SJCRH30 (cell line): ENCODE measurements around the gene KCNA4. TPM values are rescaled to one million over a fixed set of nuclear protein-coding genes. Genes with fewer than 3 reads are reported as not detected.

Experiments
- DNase-seq, 2 experiments: peaks; one replicate each; pipeline ENCODE4 v3.0.0-alpha.2; 2015 to 2020
- H3K27ac ChIP-seq: fragments of 250-450 bp; sonication (Bioruptor Pico); 2 replicates; pipeline ENCODE4 v1.5.1; 2020; ENCODE audit warnings: mild to moderate bottlenecking, moderate library complexity
- H3K27me3 ChIP-seq: fragments of 250-450 bp; sonication (Bioruptor Pico); 2 replicates; pipeline ENCODE4 v1.5.1; 2020; ENCODE audit warnings: mild to moderate bottlenecking, moderate library complexity
- H3K36me3 ChIP-seq: fragments of 250-450 bp; sonication (Bioruptor Pico); 2 replicates; pipeline ENCODE4 v1.5.1; 2020; ENCODE audit warnings: mild to moderate bottlenecking, moderate library complexity
- H3K4me1 ChIP-seq: fragments of 250-450 bp; sonication (Bioruptor Pico); 2 replicates; pipeline ENCODE4 v1.5.1; 2020; ENCODE audit warnings: mild to moderate bottlenecking, moderate library complexity
- H3K4me3 ChIP-seq: fragments of 250-450 bp; sonication (Bioruptor Pico); 2 replicates; pipeline ENCODE4 v1.5.1; 2020; ENCODE audit warnings: mild to moderate bottlenecking, moderate library complexity
- H3K9me3 ChIP-seq: fragments of 250-450 bp; sonication (Bioruptor Pico); replicated peaks from 2 replicates; pipeline ENCODE4 v1.5.1; 2020; ENCODE audit warnings: mild to moderate bottlenecking, moderate library complexity
- total RNA-seq: library from RNA; depleted of rRNA; stranded (reverse); fragments of >200 nt; shearing (Covaris generic); gene quantifications from 2 replicates; pipeline ENCODE4 v1.2.3, GENCODE V29; 2014; rRNA removed

The KCNA4 gene
- total RNA-seq, 1 experiment from 2014 or later: not detected

DNA sequence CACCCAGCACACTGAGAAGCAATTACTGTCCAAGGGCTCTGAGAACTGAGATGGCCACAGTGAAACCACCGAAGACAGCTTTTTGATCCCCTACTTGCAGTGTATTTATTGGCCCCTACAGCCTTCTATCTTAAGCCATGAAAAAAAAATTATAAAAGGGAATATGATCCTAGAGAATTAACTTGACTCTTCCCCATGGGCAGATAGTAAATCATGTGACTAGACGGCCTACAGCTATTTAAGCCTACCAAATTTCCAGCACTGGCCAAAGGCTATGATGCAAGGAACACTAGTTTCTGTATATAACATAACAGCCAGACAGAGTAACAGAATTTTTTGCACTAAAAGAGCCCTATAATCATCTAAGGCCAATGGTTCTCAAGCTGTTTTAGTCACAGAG, 53.8 kb downstream of the KCNA4 start:
- no peaks in the 10 kb centered on the region for H3K36me3 ChIP-seq

DNA sequence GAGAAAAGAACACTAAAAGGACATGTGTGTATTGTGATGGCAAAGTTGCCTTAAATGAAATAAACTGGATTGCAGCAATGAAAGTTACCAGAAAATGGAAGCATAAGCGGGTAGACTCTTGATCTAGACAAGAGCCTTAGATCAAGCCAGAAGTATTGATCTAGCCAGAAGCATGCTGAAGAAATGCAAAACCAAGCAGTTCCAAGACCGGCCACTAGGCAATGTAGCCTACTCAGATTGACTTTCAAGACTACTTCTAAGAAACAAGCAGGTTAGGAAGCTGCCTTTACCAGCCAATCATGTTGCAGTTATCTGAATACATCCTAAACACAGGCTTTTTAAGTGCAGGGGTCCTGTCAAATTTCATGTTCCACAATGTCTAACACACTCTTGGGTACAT, 54.6 kb downstream of the KCNA4 start:
- no peaks in the 10 kb centered on the region for H3K36me3 ChIP-seq
- no peak overlapping the region for H3K4me3 ChIP-seq
- H3K4me1 ChIP-seq: no peaks in the 10 kb centered on the region
- H3K27me3 ChIP-seq: no peaks in the 10 kb centered on the region
- no peaks in the 10 kb centered on the region for H3K9me3 ChIP-seq
- peak in 1 of 2 experiments; percentile 10 for DNase-seq
- H3K27ac ChIP-seq: no peak overlapping the region

More for the DNA sequence above, 53.8 kb downstream of the KCNA4 start:
- Histone ChIP-seq H3K4me1 (no peaks in the 10 kb centered on the region), H3K27me3 (no peaks in the 10 kb centered on the region), H3K9me3 (no peaks in the 10 kb centered on the region), H3K4me3 (no peak overlapping the region), H3K27ac (no peak overlapping the region)
- no peak for DNase-seq

Other genes starting within 250 kb of the KCNA4 start
- gene FSHB, start 214.0 kb upstream of the KCNA4 start, total RNA-seq: not detected in 2 replicates